Ishikawa (cell line): ENCODE measurements around the gene DNAJC5.

Experiments used
- CEBPB ChIP-seq: IDR thresholded peaks from 2 replicates; pipeline ENCODE4 v1.6.1; 2012
- CREB1 ChIP-seq: IDR thresholded peaks from 2 replicates; pipeline ENCODE4 v1.6.1; 2012; ENCODE audit warnings: low read depth
- EGR1 ChIP-seq: IDR thresholded peaks from 2 replicates; pipeline ENCODE4 v1.6.1; 2012
- EP300 ChIP-seq: IDR thresholded peaks from 2 replicates; pipeline ENCODE4 v1.6.1; 2012; ENCODE audit warnings: borderline replicate concordance
- FOXM1 ChIP-seq: IDR thresholded peaks from 2 replicates; pipeline ENCODE4 v1.6.1; 2012; ENCODE audit warnings: low read depth, borderline replicate concordance
- NFIC ChIP-seq: IDR thresholded peaks from 2 replicates; pipeline ENCODE4 v1.6.1; 2012
- RAD21 ChIP-seq: IDR thresholded peaks from 2 replicates; pipeline ENCODE4 v1.6.1; 2012; ENCODE audit warnings: low read depth
- TAF1 ChIP-seq: IDR thresholded peaks from 2 replicates; pipeline ENCODE4 v1.6.1; 2012; ENCODE audit warnings: low read depth, mild to moderate bottlenecking
- TCF12 ChIP-seq: IDR thresholded peaks from 2 replicates; pipeline ENCODE4 v1.6.1; 2012; ENCODE audit warnings: low read depth
- TEAD4 ChIP-seq: IDR thresholded peaks from 2 replicates; pipeline ENCODE4 v1.6.1; 2012
- YY1 ChIP-seq: IDR thresholded peaks from 2 replicates; pipeline ENCODE4 v1.6.1; 2012; ENCODE audit warnings: low read depth
- ZBTB7A ChIP-seq: IDR thresholded peaks from 2 replicates; pipeline ENCODE4 v1.6.1; 2012; ENCODE audit warnings: low read depth
- TF ChIP-seq, protein P1 (sequence below): IDR thresholded peaks from 2 replicates; pipeline ENCODE4 v1.6.1; 2012; ENCODE audit warnings: low read depth, mild to moderate bottlenecking
- TF ChIP-seq, protein P2 (sequence below): IDR thresholded peaks from 2 replicates; pipeline ENCODE4 v1.6.1; 2012
- TF ChIP-seq, protein P3 (sequence below): IDR thresholded peaks from 2 replicates; pipeline ENCODE4 v1.6.1; 2012

The DNAJC5 gene

DNA sequence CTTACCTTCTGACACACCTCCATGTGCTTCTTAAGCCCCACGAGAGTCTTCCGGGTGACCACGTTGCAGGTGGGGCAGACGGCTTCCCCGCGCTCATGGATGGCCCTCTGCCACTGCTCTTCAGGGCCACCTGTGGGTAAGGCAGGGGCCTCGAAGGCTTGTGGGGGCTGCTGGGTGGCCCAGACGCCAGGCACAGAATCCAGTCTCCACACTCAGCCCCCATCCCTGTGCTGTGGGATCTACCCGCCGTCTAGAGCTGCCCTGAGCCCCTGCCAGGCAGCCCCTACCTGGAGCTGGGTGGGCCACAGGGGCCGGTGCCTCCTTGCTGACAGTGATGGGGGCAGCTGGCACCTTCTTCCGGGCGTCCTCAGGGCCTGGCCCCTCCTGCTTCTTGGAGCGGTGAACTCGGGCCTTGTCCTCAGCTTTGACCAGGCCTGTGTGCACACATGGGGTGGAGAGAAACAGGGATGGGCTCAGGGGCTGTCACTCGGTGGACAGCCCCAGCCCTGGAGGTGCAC is 68.9 kb downstream of the DNAJC5 start:
- TF ChIP-seq CEBPB (no peak), ZBTB7A (no peak), TCF12 (no peak), TAF1 (no peak), CREB1 (no peak), NFIC (no peak), EP300 (no peak), YY1 (no peak), FOXM1 (no peak), RAD21 (no peak), TEAD4 (no peak), EGR1 (no peak)
- TF ChIP-seq, protein P1, sequence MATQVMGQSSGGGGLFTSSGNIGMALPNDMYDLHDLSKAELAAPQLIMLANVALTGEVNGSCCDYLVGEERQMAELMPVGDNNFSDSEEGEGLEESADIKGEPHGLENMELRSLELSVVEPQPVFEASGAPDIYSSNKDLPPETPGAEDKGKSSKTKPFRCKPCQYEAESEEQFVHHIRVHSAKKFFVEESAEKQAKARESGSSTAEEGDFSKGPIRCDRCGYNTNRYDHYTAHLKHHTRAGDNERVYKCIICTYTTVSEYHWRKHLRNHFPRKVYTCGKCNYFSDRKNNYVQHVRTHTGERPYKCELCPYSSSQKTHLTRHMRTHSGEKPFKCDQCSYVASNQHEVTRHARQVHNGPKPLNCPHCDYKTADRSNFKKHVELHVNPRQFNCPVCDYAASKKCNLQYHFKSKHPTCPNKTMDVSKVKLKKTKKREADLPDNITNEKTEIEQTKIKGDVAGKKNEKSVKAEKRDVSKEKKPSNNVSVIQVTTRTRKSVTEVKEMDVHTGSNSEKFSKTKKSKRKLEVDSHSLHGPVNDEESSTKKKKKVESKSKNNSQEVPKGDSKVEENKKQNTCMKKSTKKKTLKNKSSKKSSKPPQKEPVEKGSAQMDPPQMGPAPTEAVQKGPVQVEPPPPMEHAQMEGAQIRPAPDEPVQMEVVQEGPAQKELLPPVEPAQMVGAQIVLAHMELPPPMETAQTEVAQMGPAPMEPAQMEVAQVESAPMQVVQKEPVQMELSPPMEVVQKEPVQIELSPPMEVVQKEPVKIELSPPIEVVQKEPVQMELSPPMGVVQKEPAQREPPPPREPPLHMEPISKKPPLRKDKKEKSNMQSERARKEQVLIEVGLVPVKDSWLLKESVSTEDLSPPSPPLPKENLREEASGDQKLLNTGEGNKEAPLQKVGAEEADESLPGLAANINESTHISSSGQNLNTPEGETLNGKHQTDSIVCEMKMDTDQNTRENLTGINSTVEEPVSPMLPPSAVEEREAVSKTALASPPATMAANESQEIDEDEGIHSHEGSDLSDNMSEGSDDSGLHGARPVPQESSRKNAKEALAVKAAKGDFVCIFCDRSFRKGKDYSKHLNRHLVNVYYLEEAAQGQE: no peak
- TF ChIP-seq, protein P2, sequence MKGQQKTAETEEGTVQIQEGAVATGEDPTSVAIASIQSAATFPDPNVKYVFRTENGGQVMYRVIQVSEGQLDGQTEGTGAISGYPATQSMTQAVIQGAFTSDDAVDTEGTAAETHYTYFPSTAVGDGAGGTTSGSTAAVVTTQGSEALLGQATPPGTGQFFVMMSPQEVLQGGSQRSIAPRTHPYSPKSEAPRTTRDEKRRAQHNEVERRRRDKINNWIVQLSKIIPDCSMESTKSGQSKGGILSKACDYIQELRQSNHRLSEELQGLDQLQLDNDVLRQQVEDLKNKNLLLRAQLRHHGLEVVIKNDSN: no peak
- TF ChIP-seq, protein P3, sequence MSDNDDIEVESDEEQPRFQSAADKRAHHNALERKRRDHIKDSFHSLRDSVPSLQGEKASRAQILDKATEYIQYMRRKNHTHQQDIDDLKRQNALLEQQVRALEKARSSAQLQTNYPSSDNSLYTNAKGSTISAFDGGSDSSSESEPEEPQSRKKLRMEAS: no peak

DNA sequence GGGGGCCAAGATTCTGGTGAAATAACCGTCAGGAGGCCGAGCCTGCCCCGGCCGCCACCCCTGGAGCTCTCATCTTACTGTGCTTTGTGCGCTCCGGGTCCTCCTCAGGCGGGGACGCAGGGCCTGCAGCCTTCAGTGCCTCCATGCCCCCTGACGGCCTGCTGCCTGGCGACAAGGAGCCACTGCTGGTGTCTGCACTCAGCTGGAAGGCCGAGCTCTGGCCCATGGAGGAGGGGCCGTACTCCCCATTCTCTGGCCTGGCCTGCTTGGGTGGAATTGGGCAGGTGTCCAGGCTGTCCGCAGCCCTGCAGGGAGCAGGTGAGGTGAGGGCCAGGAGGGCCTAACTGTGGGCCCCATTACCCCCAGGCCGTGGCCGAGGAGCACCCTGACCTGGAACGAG is 69.5 kb downstream of the DNAJC5 start:
- TF ChIP-seq ZBTB7A (no peak), TEAD4 (no peak), CEBPB (no peak), FOXM1 (no peak)
- TF ChIP-seq, protein P2: no peak
- TF ChIP-seq, protein P3: no peak

DNA sequence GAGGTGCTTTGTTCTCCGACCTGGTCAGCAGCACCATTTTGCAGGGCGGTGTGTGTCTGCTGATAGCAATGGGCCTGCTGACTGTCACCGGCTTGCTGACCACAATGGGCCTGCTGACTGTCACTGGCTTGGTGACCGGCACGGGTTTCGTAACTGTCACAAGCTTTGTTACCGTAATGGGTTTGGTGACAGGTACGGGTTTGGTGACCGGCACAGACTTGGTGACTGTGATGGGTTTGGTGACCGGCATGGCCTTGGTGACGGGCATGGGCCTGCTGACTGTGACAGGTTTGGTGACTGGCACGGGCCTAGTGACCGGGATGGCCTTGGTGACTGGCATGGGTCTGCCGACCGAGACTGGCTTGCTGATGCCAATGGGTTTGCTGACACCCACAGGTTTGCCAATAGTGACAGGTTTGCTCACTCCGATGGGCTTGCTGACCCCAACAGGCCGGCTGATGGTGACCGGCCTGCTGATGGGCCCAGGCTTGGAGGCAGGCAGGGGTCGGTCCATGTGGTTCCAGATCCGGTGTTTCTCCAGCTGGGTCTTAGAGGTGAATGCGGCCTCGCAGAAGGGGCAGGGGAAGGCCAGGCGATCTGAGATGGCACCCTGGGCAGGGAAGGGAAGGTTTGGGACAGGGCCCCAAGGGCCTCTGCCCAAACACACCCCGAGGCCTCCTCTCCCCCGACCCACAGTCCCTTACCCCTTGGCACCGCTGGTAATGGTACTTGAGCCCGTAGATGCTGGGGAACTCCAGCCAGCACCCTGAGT is 71.4 kb downstream of the DNAJC5 start:
- no peak for TF ChIP-seq CEBPB
- no peak for TF ChIP-seq ZBTB7A
- TF ChIP-seq EGR1: no peak
- TF ChIP-seq, protein P1: no peak
- no peak for TF ChIP-seq CREB1
- TF ChIP-seq TCF12: no peak
- no peak for TF ChIP-seq RAD21
- no peak for TF ChIP-seq FOXM1
- TF ChIP-seq YY1: no peak
- TF ChIP-seq, protein P2: no peak
- TF ChIP-seq TAF1: no peak
- no peak for TF ChIP-seq TEAD4
- TF ChIP-seq EP300: no peak
- TF ChIP-seq, protein P3: no peak
- no peak for TF ChIP-seq NFIC

DNA sequence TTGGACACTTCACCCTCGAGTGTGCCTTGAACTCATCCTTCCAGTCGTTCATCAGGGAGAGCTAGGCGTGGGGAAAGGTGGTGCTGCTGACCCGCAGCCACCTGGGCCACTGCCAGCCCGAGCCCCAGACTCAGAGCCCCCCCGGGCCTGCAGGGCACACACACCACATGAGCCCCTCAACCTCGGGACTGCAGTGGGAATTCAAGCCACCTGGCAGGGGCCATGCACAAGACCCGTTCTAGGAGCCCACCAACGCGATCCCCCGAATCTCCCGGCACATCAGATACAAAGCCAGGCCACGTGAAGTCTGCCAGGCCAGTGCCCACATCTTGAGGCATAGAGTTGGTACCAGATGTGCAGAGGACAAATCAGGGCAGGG is 72.0 kb downstream of the DNAJC5 start:
- TF ChIP-seq, protein P3: no peak
- TF ChIP-seq YY1: no peak
- TF ChIP-seq EP300: no peak
- no peak for TF ChIP-seq RAD21
- no peak for TF ChIP-seq NFIC
- no peak for TF ChIP-seq EGR1
- TF ChIP-seq, protein P2: no peak
- TF ChIP-seq TEAD4: no peak
